Activated CD4-positive, alpha-beta T cell treated with anti-CD3 and anti-CD28 coated beads, Interleukin-2, amount 50 U/mL, for 1 hour (primary cell): ENCODE results near the gene MINAR2.

Experiments
- DNase-seq: peaks from one replicate; pipeline ENCODE4 v3.0.0-alpha.2; 2020

Gene MINAR2

GRCh38 chr5:129747572-129748407, at the start of gene MINAR2:
Gene MINAR2 (plus strand): TSS chr5:129748094. CDS start chr5:129748191, 97 bp downstream.
- DNase-seq = no peak

GRCh38 chr5:129698661-129699060, 49.2 kb upstream of the MINAR2 start:
- DNase-seq = no peak

GRCh38 chr5:129716235-129716634, 31.7 kb upstream of the MINAR2 start:
- no peak for DNase-seq

- no peak for DNase-seq
Observed at GRCh38 chr5:129716651-129717050, 31.2 kb upstream of the MINAR2 start.

- no peak for DNase-seq
Observed at GRCh38 chr5:129717751-129718310, 30.1 kb upstream of the MINAR2 start.

- no peak for DNase-seq
Observed at GRCh38 chr5:129718471-129719090, 29.3 kb upstream of the MINAR2 start.

GRCh38 chr5:129724222-129724621, 23.7 kb upstream of the MINAR2 start:
- DNase-seq = no peak

- DNase-seq = no peak
Observed at GRCh38 chr5:129724647-129725046, 23.2 kb upstream of the MINAR2 start.

- no peak for DNase-seq
Observed at GRCh38 chr5:129739773-129740172, 8.1 kb upstream of the MINAR2 start.

- DNase-seq = no peak
Observed at GRCh38 chr5:129743541-129744187, 4.2 kb upstream of the MINAR2 start.

- no peak for DNase-seq
Observed at GRCh38 chr5:129745997-129746396, 1.9 kb upstream of the MINAR2 start.

GRCh38 chr5:129746876-129747275, 1.0 kb upstream of the MINAR2 start:
- no peak for DNase-seq

GRCh38 chr5:129748913-129749880, 1.3 kb downstream of the MINAR2 start:
- no peak for DNase-seq

GRCh38 chr5:129760636-129761325, 12.9 kb downstream of the MINAR2 start:
- no peak for DNase-seq

GRCh38 chr5:129763651-129764050, 15.8 kb downstream of the MINAR2 start:
- DNase-seq = no peak

- no peak for DNase-seq
Observed at GRCh38 chr5:129766798-129767197, 18.9 kb downstream of the MINAR2 start.

- DNase-seq = peak; percentile 36
Observed at GRCh38 chr5:129767927-129768380, 20.1 kb downstream of the MINAR2 start.

GRCh38 chr5:129768735-129769134, 20.8 kb downstream of the MINAR2 start:
- DNase-seq = no peak

- no peak for DNase-seq
Observed at GRCh38 chr5:129770024-129770820, 22.3 kb downstream of the MINAR2 start.

- peak; percentile 26 for DNase-seq
Observed at GRCh38 chr5:129771058-129771838, 23.4 kb downstream of the MINAR2 start.
